HL-60 (cell line): ENCODE data around the gene ZSCAN29.

ENCODE experiments used
- CTCF ChIP-seq: IDR thresholded peaks from one replicate; pipeline ENCODE4 v1.5.1; 2011; ENCODE audit warnings: low read length, control low read depth, inconsistent platforms; ENCODE audit not compliant: insufficient read depth
- GABPA ChIP-seq: IDR thresholded peaks from 2 replicates; pipeline ENCODE4 v1.6.1; 2012; ENCODE audit warnings: low read depth
- POLR2AphosphoS5 ChIP-seq: IDR thresholded peaks from 2 replicates; pipeline ENCODE4 v1.6.1; 2012; ENCODE audit warnings: low read depth
- SPI1 ChIP-seq: IDR thresholded peaks from 2 replicates; pipeline ENCODE4 v1.6.1; 2012; ENCODE audit warnings: low read depth, mild to moderate bottlenecking, borderline replicate concordance
- TF ChIP-seq, protein P1 (sequence below): IDR thresholded peaks from 2 replicates; pipeline ENCODE4 v1.6.1; 2012; ENCODE audit warnings: low read depth; ENCODE audit not compliant: insufficient replicate concordance

- no peak for TF ChIP-seq CTCF
- TF ChIP-seq, protein P1, sequence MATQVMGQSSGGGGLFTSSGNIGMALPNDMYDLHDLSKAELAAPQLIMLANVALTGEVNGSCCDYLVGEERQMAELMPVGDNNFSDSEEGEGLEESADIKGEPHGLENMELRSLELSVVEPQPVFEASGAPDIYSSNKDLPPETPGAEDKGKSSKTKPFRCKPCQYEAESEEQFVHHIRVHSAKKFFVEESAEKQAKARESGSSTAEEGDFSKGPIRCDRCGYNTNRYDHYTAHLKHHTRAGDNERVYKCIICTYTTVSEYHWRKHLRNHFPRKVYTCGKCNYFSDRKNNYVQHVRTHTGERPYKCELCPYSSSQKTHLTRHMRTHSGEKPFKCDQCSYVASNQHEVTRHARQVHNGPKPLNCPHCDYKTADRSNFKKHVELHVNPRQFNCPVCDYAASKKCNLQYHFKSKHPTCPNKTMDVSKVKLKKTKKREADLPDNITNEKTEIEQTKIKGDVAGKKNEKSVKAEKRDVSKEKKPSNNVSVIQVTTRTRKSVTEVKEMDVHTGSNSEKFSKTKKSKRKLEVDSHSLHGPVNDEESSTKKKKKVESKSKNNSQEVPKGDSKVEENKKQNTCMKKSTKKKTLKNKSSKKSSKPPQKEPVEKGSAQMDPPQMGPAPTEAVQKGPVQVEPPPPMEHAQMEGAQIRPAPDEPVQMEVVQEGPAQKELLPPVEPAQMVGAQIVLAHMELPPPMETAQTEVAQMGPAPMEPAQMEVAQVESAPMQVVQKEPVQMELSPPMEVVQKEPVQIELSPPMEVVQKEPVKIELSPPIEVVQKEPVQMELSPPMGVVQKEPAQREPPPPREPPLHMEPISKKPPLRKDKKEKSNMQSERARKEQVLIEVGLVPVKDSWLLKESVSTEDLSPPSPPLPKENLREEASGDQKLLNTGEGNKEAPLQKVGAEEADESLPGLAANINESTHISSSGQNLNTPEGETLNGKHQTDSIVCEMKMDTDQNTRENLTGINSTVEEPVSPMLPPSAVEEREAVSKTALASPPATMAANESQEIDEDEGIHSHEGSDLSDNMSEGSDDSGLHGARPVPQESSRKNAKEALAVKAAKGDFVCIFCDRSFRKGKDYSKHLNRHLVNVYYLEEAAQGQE = no peak
- TF ChIP-seq POLR2AphosphoS5 = no peak
- no peak for TF ChIP-seq SPI1
- no peak for TF ChIP-seq GABPA
These were observed 32.8 kb upstream of the ZSCAN29 start for GRCh38 chr15:43403616-43404015.
